AG09319 (cell line): ENCODE data around the gene GRK5.

Source experiments
- DNase-seq: peaks from one replicate; pipeline ENCODE4 v3.0.0-alpha.2; 2010; ENCODE audit warnings: low read depth; ENCODE audit errors: extremely low read depth
- TF ChIP-seq, protein P1 (sequence below): IDR thresholded peaks from 2 replicates; pipeline ENCODE4 v1.5.1; 2011; ENCODE audit warnings: low read depth, mild to moderate bottlenecking, inconsistent platforms, low read length, moderate library complexity

Gene GRK5

DNA sequence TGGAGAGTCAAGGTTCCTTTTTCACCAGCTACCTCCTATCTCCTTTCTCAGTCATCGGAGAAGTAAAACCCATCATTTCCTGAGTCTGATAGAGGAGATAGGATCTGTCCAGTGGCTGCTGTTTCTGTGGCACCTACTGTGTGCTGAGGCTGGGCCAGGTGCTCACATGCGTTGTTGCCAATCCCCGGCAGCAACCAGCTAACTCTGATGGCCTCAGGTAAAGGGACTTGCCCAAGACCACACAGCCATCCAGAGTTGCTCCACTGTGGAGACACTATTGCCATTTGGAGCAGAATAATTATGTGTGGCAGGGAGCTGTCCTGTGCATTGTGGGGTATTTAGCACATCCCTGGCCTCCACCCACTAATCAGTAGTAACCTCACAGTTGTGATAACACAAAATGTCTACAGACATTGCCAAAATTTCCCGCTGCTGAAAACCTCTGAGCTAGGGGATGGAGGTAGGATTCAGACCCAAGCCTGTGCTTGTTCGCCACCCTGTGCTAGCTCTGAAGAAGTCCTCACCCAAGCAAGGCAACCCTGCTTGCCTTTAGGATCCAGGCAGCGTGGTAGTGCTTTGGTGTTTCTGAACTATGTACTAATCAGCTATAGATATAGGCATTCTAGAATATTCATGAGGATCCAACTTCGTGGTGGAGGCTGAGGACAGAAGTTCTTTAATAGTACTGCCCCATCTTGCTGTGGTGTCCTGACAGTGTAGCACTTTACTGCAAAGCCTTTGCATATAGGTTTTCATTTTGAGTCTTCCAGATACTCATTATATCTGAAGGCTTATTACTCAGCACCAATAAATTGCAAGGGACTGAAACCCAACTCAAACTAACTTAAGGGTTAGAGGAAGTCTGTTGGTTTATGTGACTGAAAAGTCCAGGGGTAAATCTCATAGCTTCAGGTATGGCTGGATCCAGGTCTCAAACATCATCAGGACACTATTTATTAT is 164.6 kb downstream of the GRK5 start:
- TF ChIP-seq, protein P1, sequence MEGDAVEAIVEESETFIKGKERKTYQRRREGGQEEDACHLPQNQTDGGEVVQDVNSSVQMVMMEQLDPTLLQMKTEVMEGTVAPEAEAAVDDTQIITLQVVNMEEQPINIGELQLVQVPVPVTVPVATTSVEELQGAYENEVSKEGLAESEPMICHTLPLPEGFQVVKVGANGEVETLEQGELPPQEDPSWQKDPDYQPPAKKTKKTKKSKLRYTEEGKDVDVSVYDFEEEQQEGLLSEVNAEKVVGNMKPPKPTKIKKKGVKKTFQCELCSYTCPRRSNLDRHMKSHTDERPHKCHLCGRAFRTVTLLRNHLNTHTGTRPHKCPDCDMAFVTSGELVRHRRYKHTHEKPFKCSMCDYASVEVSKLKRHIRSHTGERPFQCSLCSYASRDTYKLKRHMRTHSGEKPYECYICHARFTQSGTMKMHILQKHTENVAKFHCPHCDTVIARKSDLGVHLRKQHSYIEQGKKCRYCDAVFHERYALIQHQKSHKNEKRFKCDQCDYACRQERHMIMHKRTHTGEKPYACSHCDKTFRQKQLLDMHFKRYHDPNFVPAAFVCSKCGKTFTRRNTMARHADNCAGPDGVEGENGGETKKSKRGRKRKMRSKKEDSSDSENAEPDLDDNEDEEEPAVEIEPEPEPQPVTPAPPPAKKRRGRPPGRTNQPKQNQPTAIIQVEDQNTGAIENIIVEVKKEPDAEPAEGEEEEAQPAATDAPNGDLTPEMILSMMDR: peak; percentile 5
- DNase-seq: no peak

DNA sequence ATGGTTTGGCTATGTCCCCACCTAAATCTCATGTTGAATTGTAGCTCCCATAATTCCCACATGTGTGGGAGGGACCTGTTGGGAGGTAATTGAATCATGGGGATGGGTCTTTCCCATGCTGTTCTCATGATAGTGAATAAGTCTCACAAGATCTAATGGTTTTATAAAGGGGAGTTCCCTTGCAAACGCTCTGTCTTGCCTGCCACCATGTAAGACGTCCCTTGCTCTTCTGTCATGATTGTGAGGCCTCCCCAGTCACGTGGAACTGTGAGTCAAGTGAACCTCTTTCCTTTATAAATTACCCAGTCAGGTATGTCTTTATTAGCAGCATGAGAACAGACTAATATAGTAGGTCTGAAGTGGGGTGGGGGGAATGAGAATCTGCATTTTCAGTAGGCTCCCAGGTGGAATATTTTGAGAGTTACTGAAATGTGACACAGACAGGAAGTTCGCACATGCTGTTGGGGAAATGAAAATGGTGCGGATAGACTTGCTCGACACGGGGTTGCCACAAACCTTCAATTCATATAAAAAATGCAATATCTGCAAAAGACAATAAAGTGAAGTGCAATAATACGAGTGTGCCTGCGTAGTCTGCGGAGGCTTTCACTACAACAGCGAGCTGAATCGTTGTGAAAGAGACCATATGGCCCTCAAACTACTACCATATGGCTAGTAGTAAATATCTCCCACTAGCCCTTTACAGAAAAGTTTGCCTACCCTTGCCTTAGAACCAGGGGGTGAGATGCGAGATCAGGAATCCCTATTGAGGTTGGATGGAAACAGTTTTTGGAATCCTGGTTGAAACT is 166.1 kb downstream of the GRK5 start:
- DNase-seq: no peak
- TF ChIP-seq, protein P1: no peak

DNA sequence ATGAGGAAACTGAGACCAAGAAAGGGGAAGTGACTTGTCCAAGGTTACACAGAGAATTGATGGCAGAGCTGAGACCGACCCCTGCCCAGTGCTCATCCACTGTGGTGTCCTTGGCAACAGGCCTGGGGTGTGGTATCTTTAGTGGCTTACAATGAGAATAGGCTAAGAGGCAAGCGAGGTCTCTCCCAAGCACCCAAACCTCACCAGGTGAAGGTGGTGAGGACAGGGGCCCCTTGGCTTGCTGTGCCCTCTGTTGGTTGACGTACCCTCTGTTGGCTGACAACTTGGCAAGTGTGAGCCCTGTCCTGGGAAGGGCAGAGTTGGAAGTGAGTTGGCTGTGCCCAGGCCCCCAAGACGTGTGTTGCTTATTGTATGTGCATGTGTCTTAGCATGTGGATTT is 166.9 kb downstream of the GRK5 start:
- TF ChIP-seq, protein P1: no peak
- DNase-seq: no peak

DNA sequence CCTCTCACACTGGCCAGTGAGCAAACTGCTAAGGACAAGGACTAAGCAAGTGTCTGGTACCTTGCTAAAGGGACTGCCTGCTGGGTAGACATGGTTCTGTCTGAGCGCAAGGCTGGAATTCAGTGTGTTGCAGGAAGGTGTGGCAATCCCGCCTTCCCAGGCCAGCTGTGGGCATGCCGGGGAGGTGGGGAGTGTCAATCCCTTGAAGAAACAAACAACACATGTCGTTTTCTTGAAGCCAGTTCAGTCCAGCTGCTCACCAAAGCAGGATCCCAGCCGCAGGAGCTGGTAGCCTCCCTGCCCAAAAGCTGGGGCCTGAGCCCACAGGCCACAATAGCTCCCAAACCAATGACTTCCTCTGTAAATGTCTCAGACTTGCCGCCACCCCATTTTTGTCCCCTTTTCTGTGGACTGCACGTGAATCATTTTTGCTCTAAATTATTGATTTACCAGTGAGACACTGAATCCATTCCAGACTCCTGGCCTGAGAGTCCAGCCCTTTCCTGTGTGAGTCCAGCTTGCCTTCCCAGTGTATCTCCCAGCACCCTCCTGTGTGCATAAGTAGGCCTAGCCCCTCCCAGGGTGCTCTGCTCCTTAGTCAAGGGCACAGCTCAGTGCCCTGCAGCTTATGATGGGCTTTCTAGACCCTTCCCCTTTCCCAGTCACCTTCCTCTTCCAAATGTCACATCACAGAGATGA is 168.4 kb downstream of the GRK5 start:
- DNase-seq: peak; percentile 59
- TF ChIP-seq, protein P1: no peak

DNA sequence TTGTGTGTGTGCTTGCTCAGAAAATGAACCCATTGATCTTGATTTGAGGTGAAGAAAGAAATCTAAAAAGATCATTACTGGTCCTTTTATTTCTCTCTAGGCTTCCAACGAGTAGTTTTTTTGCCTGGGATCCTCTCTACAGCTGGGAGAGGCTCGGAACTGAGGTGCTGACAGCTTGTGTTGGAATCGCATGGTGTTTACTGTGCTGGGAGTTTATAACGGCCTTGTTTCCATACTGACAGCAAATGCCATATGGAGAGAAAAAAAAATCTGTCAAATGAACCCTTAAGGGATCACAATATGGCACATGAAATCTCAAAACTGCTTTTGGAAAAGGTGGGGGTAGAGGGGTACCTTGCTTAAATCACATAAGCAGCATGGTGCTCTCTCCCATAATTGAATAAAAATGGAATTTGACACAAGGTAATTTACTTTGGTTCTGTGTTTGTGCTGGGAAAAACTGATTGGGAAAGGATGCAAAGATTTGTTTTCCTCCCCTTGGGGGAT is 170.1 kb downstream of the GRK5 start:
- TF ChIP-seq, protein P1: no peak
- DNase-seq: no peak

DNA sequence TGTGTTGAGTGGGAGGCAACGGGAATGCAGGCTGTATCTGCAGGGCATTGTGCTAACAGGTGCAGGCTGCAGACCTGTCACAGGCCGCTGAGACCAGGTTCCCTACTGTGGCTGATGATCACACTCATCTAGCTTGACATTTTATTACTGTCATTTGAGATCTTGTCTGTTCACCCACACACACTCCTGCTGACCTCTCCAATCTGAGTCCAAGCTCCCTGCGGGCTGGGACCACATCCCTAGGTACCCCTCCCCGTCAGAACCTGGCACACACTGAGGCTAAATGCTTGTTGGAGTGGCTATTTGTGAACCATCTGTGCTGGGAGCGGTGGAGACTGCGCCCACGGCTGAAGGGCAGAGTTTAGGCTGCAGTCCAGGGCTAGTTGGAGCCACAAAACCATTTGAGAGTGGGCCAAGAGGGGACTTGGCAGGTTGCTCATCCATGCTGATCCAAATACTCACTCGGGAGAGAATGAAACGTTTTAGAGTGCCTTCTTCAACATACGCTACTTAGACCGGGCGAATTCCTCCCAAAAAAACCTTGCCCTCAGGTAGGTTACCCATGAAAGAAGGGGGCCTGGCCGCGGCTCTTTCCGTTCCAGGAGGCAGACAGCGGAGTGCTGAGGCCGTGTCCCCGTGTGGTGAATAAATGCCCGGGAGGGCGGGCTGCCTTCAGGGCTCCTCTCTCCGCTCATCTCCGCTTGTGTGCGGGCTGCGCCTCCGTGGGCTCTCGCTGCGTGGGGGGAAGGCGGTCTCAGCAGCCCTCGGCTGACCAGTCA is 170.8 kb downstream of the GRK5 start:
- DNase-seq: no peak
- TF ChIP-seq, protein P1: no peak
